Measurements from ENCODE around the gene UBE2QL1.

The UBE2QL1 gene

GRCh38 chr5:6493681-6494454 is 45.2 kb downstream of the UBE2QL1 start:
- Histone ChIP-seq H3K9me3 (ENCODE audit: insufficient read depth, low read length) (no peaks in the 10 kb centered on the region), H3K9ac (ENCODE audit: insufficient read length, low read depth) (no peak overlapping the region), H3K4me3 (ENCODE audit: insufficient read length, low read depth) (no peak overlapping the region), H3K4me1 (ENCODE audit: insufficient read depth, insufficient read length) (no peaks in the 10 kb centered on the region), H3K27me3 (ENCODE audit: insufficient read depth, insufficient read length) (no peaks in the 10 kb centered on the region), H3K36me3 (ENCODE audit: insufficient read depth, insufficient read length, low read length) (no peaks in the 10 kb centered on the region)
- no peak for DNase-seq (ENCODE audit: low read depth, low spot score)
- TF ChIP-seq SUZ12 (IDR thresholded peaks at IDR 0.05; ENCODE audit: extremely low read depth, insufficient read depth, insufficient read length) (no peak), ZNF274 (IDR thresholded peaks at IDR 0.05; ENCODE audit: low read depth, low read length) (no peak), YY1 (IDR thresholded peaks at IDR 0.05; ENCODE audit: insufficient read depth, insufficient read length) (no peak)

- TF ChIP-seq ZNF274 (IDR thresholded peaks at IDR 0.05; ENCODE audit: low read depth, low read length): no peak
- TF ChIP-seq SUZ12 (IDR thresholded peaks at IDR 0.05; ENCODE audit: extremely low read depth, insufficient read depth, insufficient read length): no peak
- no peak for TF ChIP-seq YY1 (IDR thresholded peaks at IDR 0.05; ENCODE audit: insufficient read depth, insufficient read length)
- no peaks in the 10 kb centered on the region for H3K4me1 ChIP-seq (ENCODE audit: insufficient read depth, insufficient read length)
- no peaks in the 10 kb centered on the region for H3K27me3 ChIP-seq (ENCODE audit: insufficient read depth, insufficient read length)
- no peaks in the 10 kb centered on the region for H3K9me3 ChIP-seq (ENCODE audit: insufficient read depth, low read length)
- no peaks in the 10 kb centered on the region for H3K36me3 ChIP-seq (ENCODE audit: insufficient read depth, insufficient read length, low read length)
- H3K4me3 ChIP-seq (ENCODE audit: insufficient read length, low read depth): no peak overlapping the region
- no peak overlapping the region for H3K9ac ChIP-seq (ENCODE audit: insufficient read length, low read depth)
- no peak for DNase-seq (ENCODE audit: low read depth, low spot score)
These were observed 46.3 kb downstream of the UBE2QL1 start for GRCh38 chr5:6494939-6495338.

GRCh38 chr5:6495433-6496206 is 47.0 kb downstream of the UBE2QL1 start:
- no peaks in the 10 kb centered on the region for H3K27me3 ChIP-seq (ENCODE audit: insufficient read depth, insufficient read length)
- no peaks in the 10 kb centered on the region for H3K9me3 ChIP-seq (ENCODE audit: insufficient read depth, low read length)
- TF ChIP-seq SUZ12 (IDR thresholded peaks at IDR 0.05; ENCODE audit: extremely low read depth, insufficient read depth, insufficient read length) (no peak), YY1 (IDR thresholded peaks at IDR 0.05; ENCODE audit: insufficient read depth, insufficient read length) (no peak), ZNF274 (IDR thresholded peaks at IDR 0.05; ENCODE audit: low read depth, low read length) (no peak)
- H3K36me3 ChIP-seq (ENCODE audit: insufficient read depth, insufficient read length, low read length): no peaks in the 10 kb centered on the region
- no peak overlapping the region for H3K4me3 ChIP-seq (ENCODE audit: insufficient read length, low read depth)
- H3K4me1 ChIP-seq (ENCODE audit: insufficient read depth, insufficient read length): no peaks in the 10 kb centered on the region
- H3K9ac ChIP-seq (ENCODE audit: insufficient read length, low read depth): no peak overlapping the region
- DNase-seq (ENCODE audit: low read depth, low spot score): no peak

GRCh38 chr5:6496207-6496584 is 47.5 kb downstream of the UBE2QL1 start:
- TF ChIP-seq ZNF274 (IDR thresholded peaks at IDR 0.05; ENCODE audit: low read depth, low read length) (no peak), SUZ12 (IDR thresholded peaks at IDR 0.05; ENCODE audit: extremely low read depth, insufficient read depth, insufficient read length) (no peak), YY1 (IDR thresholded peaks at IDR 0.05; ENCODE audit: insufficient read depth, insufficient read length) (no peak)

GRCh38 chr5:6496636-6497035 is 48.0 kb downstream of the UBE2QL1 start:
- Histone ChIP-seq H3K36me3 (ENCODE audit: insufficient read depth, insufficient read length, low read length) (no peaks in the 10 kb centered on the region), H3K27me3 (ENCODE audit: insufficient read depth, insufficient read length) (no peaks in the 10 kb centered on the region), H3K9ac (ENCODE audit: insufficient read length, low read depth) (no peak overlapping the region), H3K4me1 (ENCODE audit: insufficient read depth, insufficient read length) (no peaks in the 10 kb centered on the region), H3K9me3 (ENCODE audit: insufficient read depth, low read length) (no peaks in the 10 kb centered on the region), H3K4me3 (ENCODE audit: insufficient read length, low read depth) (no peak overlapping the region)
- no peak for TF ChIP-seq SUZ12 (IDR thresholded peaks at IDR 0.05; ENCODE audit: extremely low read depth, insufficient read depth, insufficient read length)
- no peak for TF ChIP-seq ZNF274 (IDR thresholded peaks at IDR 0.05; ENCODE audit: low read depth, low read length)
- TF ChIP-seq YY1 (IDR thresholded peaks at IDR 0.05; ENCODE audit: insufficient read depth, insufficient read length): no peak
- DNase-seq (ENCODE audit: low read depth, low spot score): no peak

More at GRCh38 chr5:6496207-6496584, 47.5 kb downstream of the UBE2QL1 start:
- H3K36me3 ChIP-seq (ENCODE audit: insufficient read depth, insufficient read length, low read length): no peaks in the 10 kb centered on the region
- H3K4me1 ChIP-seq (ENCODE audit: insufficient read depth, insufficient read length): no peaks in the 10 kb centered on the region
- H3K9me3 ChIP-seq (ENCODE audit: insufficient read depth, low read length): no peaks in the 10 kb centered on the region
- no peak overlapping the region for H3K9ac ChIP-seq (ENCODE audit: insufficient read length, low read depth)
- no peaks in the 10 kb centered on the region for H3K27me3 ChIP-seq (ENCODE audit: insufficient read depth, insufficient read length)
- DNase-seq (ENCODE audit: low read depth, low spot score): no peak
- no peak overlapping the region for H3K4me3 ChIP-seq (ENCODE audit: insufficient read length, low read depth)

GRCh38 chr5:6497262-6497661 is 48.6 kb downstream of the UBE2QL1 start:
- no peak overlapping the region for H3K4me3 ChIP-seq (ENCODE audit: insufficient read length, low read depth)
- DNase-seq (ENCODE audit: low read depth, low spot score): no peak
- TF ChIP-seq SUZ12 (IDR thresholded peaks at IDR 0.05; ENCODE audit: extremely low read depth, insufficient read depth, insufficient read length): no peak
- no peak for TF ChIP-seq ZNF274 (IDR thresholded peaks at IDR 0.05; ENCODE audit: low read depth, low read length)
- TF ChIP-seq YY1 (IDR thresholded peaks at IDR 0.05; ENCODE audit: insufficient read depth, insufficient read length): no peak
- H3K4me1 ChIP-seq (ENCODE audit: insufficient read depth, insufficient read length): no peaks in the 10 kb centered on the region
- H3K27me3 ChIP-seq (ENCODE audit: insufficient read depth, insufficient read length): no peaks in the 10 kb centered on the region
- H3K36me3 ChIP-seq (ENCODE audit: insufficient read depth, insufficient read length, low read length): no peaks in the 10 kb centered on the region
- H3K9me3 ChIP-seq (ENCODE audit: insufficient read depth, low read length): no peaks in the 10 kb centered on the region
- H3K9ac ChIP-seq (ENCODE audit: insufficient read length, low read depth): no peak overlapping the region

GRCh38 chr5:6498968-6499367 is 50.3 kb downstream of the UBE2QL1 start:
- Histone ChIP-seq H3K4me1 (ENCODE audit: insufficient read depth, insufficient read length) (no peaks in the 10 kb centered on the region), H3K9ac (ENCODE audit: insufficient read length, low read depth) (no peak overlapping the region), H3K27me3 (ENCODE audit: insufficient read depth, insufficient read length) (no peaks in the 10 kb centered on the region), H3K4me3 (ENCODE audit: insufficient read length, low read depth) (no peak overlapping the region), H3K9me3 (ENCODE audit: insufficient read depth, low read length) (no peaks in the 10 kb centered on the region), H3K36me3 (ENCODE audit: insufficient read depth, insufficient read length, low read length) (no peaks in the 10 kb centered on the region)
- no peak for TF ChIP-seq YY1 (IDR thresholded peaks at IDR 0.05; ENCODE audit: insufficient read depth, insufficient read length)
- no peak for TF ChIP-seq SUZ12 (IDR thresholded peaks at IDR 0.05; ENCODE audit: extremely low read depth, insufficient read depth, insufficient read length)
- no peak for TF ChIP-seq ZNF274 (IDR thresholded peaks at IDR 0.05; ENCODE audit: low read depth, low read length)
- DNase-seq (ENCODE audit: low read depth, low spot score): no peak

All from NT2/D1 (cell line).